AG04449 (cell line): Measurements from ENCODE around the gene CDH12.

Experiments
- CTCF ChIA-PET: fragments of 350-600 bp; formaldehyde crosslinking; extraction: SDS; loops from one replicate; lab custom pipeline; 2021; ENCODE audit warnings: antibody characterized with exemption; lab: Yijun Ruan, JAX
- POLR2A ChIA-PET: fragments of 400-600, 350-600 bp; formaldehyde crosslinking; extraction: SDS; loops from one replicate; lab custom pipeline; 2020; ENCODE audit warnings: antibody characterized with exemption, inconsistent platforms; lab: Yijun Ruan, JAX
- DNase-seq: peaks from one replicate; pipeline ENCODE4 v3.0.0-alpha.2; 2010; ENCODE audit warnings: low read depth, low spot score
- H3K4me3 ChIP-seq: 2 replicates; pipeline ENCODE4 v1.5.1; 2011; ENCODE audit warnings: low read depth, mild to moderate bottlenecking, control low read depth, low read length
- TF ChIP-seq, protein P1 (sequence below): IDR thresholded peaks from one replicate; pipeline ENCODE4 v1.5.1; 2011; ENCODE audit warnings: mild to moderate bottlenecking, moderate library complexity, low read length, control low read depth, inconsistent platforms; ENCODE audit not compliant: insufficient read depth; ENCODE audit errors: missing control alignments

The CDH12 gene

DNA sequence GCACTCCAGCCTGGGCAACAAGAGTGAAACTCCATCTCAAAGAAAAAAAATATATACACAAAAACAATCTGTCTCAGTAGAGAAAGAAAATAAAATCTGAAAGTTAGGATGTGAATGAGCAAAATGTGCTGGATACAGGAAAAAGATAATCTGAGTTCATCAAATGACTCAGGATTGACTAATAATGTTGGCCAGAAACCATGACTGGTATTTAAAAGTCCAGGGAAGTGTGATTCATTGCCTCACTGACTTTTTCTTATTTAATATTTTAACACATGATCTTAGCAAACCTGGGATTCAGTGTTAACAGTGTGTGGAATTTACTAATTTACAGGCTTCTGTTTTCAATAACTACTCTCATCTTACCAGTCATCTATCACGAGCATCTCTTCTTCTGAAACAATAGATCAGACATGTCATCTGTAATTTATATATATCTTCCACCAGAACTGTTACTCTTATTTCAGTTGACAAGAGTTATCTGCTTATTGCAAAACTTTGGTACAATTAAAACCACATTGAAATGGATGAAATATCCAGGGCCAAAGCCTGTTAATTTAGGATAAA lies 256.7 kb downstream of the CDH12 start:
- CTCF ChIA-PET: no interaction called here
- TF ChIP-seq, protein P1, sequence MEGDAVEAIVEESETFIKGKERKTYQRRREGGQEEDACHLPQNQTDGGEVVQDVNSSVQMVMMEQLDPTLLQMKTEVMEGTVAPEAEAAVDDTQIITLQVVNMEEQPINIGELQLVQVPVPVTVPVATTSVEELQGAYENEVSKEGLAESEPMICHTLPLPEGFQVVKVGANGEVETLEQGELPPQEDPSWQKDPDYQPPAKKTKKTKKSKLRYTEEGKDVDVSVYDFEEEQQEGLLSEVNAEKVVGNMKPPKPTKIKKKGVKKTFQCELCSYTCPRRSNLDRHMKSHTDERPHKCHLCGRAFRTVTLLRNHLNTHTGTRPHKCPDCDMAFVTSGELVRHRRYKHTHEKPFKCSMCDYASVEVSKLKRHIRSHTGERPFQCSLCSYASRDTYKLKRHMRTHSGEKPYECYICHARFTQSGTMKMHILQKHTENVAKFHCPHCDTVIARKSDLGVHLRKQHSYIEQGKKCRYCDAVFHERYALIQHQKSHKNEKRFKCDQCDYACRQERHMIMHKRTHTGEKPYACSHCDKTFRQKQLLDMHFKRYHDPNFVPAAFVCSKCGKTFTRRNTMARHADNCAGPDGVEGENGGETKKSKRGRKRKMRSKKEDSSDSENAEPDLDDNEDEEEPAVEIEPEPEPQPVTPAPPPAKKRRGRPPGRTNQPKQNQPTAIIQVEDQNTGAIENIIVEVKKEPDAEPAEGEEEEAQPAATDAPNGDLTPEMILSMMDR: no peak
- peak; percentile 17 for DNase-seq
- POLR2A ChIA-PET: no interaction called here
- no peak overlapping the region for H3K4me3 ChIP-seq

GRCh38 chr5:22594491-22594890 lies 258.7 kb downstream of the CDH12 start:
- no peak overlapping the region for H3K4me3 ChIP-seq
- ChIA-PET POLR2A (no interaction called here), CTCF (no interaction called here)
- no peak for DNase-seq
- TF ChIP-seq, protein P1: no peak

DNA sequence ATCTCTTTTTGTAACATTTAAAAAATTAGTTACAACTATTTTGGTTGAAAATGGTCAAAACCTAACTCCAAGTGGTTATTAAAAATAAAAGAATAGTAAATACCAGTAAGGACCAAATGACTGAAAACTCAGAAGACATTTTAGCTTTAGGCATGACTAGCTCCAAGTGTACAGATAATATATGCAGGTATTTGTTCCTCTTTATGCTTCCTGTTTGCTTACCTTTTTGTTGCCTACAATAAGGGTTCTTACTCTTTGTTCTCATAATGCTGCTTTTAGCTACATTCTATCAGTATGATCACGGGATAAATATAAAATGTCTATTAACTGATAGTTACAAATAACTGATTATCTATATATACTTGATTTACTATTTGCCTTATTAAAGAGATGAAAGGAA lies 259.6 kb downstream of the CDH12 start:
- TF ChIP-seq, protein P1: no peak
- CTCF ChIA-PET: no interaction called here
- POLR2A ChIA-PET: no interaction called here
- no peak overlapping the region for H3K4me3 ChIP-seq
- DNase-seq: no peak

DNA sequence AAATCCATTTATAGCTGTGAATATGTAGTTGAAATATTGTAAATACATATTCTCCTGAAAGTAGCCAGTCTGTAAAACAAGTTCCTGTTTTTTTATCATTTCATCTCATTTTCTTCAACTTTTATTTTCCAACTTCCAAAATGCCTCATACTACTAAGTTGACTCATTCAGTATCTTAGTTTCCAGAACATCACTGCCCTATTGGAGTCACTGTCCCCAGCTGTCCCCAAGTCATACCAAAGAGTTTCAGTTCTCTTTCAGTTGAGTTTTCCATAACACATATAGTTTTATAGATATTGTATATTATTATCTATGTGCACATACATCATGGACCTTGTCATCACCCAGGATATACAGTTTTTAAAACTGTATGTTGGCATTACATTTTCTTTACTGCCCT lies 261.7 kb downstream of the CDH12 start:
- TF ChIP-seq, protein P1: no peak
- H3K4me3 ChIP-seq: no peak overlapping the region
- ChIA-PET CTCF (no interaction called here), POLR2A (no interaction called here)
- no peak for DNase-seq

DNA sequence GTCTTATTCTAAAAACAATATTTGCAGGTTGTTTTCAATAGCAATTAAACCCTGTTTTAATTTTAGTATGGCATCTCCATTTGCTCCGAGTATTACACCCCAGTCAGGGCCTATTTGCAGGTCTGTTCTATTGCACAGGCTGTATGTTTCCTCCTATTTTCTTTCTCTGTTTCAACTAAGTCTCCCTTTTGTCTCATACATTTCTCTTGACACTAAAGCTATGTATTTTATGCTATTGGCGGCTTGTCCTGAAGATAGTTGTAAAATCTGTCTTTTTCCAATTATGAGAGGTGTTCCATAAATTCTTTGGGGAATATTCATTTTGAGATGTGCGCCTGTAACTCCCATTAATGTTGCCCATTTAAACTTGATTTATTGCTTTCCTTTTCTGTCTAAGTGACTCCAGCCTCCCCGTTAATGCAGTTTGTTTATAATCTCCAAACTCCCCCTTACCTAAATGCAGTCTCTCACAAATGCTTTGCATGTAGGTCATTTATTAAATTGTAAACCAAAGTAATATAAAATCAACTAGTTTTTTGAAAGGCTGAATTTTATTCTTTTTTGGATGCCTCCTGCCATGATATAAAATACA lies 262.4 kb downstream of the CDH12 start:
- CTCF ChIA-PET: no interaction called here
- H3K4me3 ChIP-seq: no peak overlapping the region
- POLR2A ChIA-PET: no interaction called here
- TF ChIP-seq, protein P1: no peak
- DNase-seq: no peak

DNA sequence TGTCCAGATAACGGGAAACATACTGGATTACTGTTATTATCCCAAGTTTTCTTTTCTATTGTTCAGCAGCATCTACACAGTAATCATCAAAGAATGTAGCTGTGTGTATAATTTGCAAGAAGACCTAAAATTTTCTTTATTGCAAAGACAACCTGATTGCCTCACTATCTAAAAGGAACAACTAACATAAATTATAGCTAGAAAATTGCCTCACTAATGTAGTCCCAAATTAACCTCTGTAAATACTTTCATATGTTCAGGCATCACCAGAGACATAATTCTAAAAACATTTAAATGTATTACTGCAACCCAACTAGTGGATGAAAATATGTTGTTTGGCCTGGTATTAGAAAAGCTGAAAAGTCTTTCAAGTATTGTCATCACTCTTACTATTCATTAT lies 275.4 kb downstream of the CDH12 start:
- ChIA-PET POLR2A (no interaction called here), CTCF (no interaction called here)
- no peak for DNase-seq
- TF ChIP-seq, protein P1: no peak
- H3K4me3 ChIP-seq: no peak overlapping the region
